Body of pancreas (tissue), 4 donors: ENCODE data around the gene CDH12. TPM values are rescaled to one million over a fixed set of nuclear protein-coding genes. Genes with fewer than 3 reads are reported as not detected.

Experiments used
- ATAC-seq: fragments of 150-250 bp; one replicate; pipeline ENCODE4 v1.9.1; 2016
- DNase-seq, 4 donors: peaks; one replicate each; pipeline ENCODE4 v3.0.0-alpha.2; 2019
- H3K27ac ChIP-seq, 4 donors: fragments of 200-600 bp; sonication (generic); 1 replicate in 3 of 4; 2 replicates in 1 of 4; pipeline versions ENCODE4 v1.5.1 to v1.6.1; 2016 to 2019; ENCODE audit warnings: mild to moderate bottlenecking in 1 of 4, mixed read lengths in 1 of 4, moderate library complexity in 1 of 4
- H3K27me3 ChIP-seq, 2 donors: fragments of 200-600 bp; sonication (generic); one replicate each; pipeline ENCODE4 v1.6.0; 2016; ENCODE audit warnings: mild to moderate bottlenecking in 1 of 2
- H3K36me3 ChIP-seq, 2 donors: fragments of 200-600 bp; sonication (generic); replicated peaks in 1 of 2; 2 replicates each; pipeline ENCODE4 v1.5.1; 2016; ENCODE audit warnings: low read depth in 2 of 2; ENCODE audit not compliant: insufficient read depth in 1 of 2
- H3K4me1 ChIP-seq: fragments of 200-600 bp; sonication (generic); one replicate; pipeline ENCODE4 v1.6.0; 2016
- H3K4me3 ChIP-seq, 2 donors: fragments of 200-600 bp; sonication (generic); 1 replicate in 1 of 2; 2 replicates in 1 of 2; pipeline ENCODE4 v1.5.1; 2016 to 2019
- H3K9me3 ChIP-seq, 3 donors: fragments of 200-600 bp; sonication (generic); 1 replicate in 2 of 3; 2 replicates in 1 of 3; pipeline ENCODE4 v1.5.1; 2016
- CTCF ChIP-seq, 7 experiments: fragments of 450-650 bp in 4 of 7; fragments of 200-600 bp in 3 of 7; sonication (generic) in 3 of 7; IDR thresholded peaks; one replicate each; pipeline ENCODE4 v1.5.1; 2016 to 2019; ENCODE audit warnings: antibody characterized with exemption in 7 of 7
- POLR2A ChIP-seq, 3 donors: fragments of 450-650 bp; IDR thresholded peaks; one replicate each; pipeline ENCODE4 v1.6.1; 2016; ENCODE audit warnings: antibody characterized with exemption in 3 of 3, mild to moderate bottlenecking in 2 of 3
- WGBS, 2 donors: methylation state at CpG; one replicate each; pipeline ENCODE4 v1.1.5; 2017; 5-methylcytosine and 5-hydroxymethylcytosine counted together
- intact Hi-C: fragments of 100-400 bp; cut with DNase I; formaldehyde crosslinking; loops from one replicate; pipeline ENCODE4 v1.15.1; 2023
- total RNA-seq, 2 donors: library from RNA; depleted of rRNA; stranded (reverse); fragments of >200 nt; gene quantifications; one replicate each; pipeline ENCODE4 v1.1.0, GENCODE V29; 2016

CDH12 gene
- total RNA-seq, 2 donors from 2014 or later: not detected

GRCh38 chr5:22855824-22856223 is 2.7 kb upstream of the CDH12 start:
- Histone ChIP-seq H3K4me1 (peaks cover 11% of the 10 kb centered on the region), H3K9me3 (no peaks in the 10 kb centered on the region), H3K27me3 (peaks cover 0 to 6% of the 10 kb centered on the region in 2 donors), H3K27ac (no peak overlapping the region), H3K4me3 (no peak overlapping the region), H3K36me3 (no peaks in the 10 kb centered on the region)
- TF ChIP-seq POLR2A (IDR thresholded peaks at IDR 0.05) (no peak), CTCF (IDR thresholded peaks at IDR 0.05) (no peak)
- DNase-seq (no peak), ATAC-seq (no peak)
- intact Hi-C loops: no loop called here
- WGBS, 2 donors: 48 to 60% methylated on average over 4 of the region's 4 CpGs

DNA sequence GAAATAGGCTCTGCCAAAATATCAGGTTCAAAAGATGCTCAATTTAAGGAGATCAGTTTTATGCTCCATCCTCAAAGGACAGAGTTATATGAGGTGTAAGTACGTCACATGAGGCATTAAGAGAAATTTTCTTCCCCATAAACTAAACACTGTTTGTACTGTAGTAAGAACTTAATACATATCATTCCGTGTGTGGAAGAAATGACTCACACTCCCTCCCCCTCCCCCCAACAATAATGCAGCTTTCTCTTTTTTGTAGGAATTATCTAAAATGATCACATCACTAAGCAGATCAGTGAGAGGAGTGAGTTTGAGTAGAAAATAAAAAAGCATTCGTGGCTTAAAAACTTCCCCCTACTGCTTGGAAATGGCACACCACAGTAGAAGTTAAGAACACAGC is 2.2 kb downstream of the CDH12 start:
- intact Hi-C loops: no loop called here
- DNase-seq (no peak), ATAC-seq (no peak)
- TF ChIP-seq CTCF (IDR thresholded peaks at IDR 0.05): no peak
- TF ChIP-seq POLR2A (IDR thresholded peaks at IDR 0.05): no peak
- H3K36me3 ChIP-seq: no peaks in the 10 kb centered on the region
- peaks cover 0 to 10% of the 10 kb centered on the region in 2 donors for H3K27me3 ChIP-seq
- no peaks in the 10 kb centered on the region for H3K9me3 ChIP-seq
- no peak overlapping the region for H3K4me3 ChIP-seq
- 37% methylated on average over 3 of the region's 3 CpGs for WGBS, 2 donors
- H3K4me1 ChIP-seq: peaks cover 11% of the 10 kb centered on the region
- no peak overlapping the region for H3K27ac ChIP-seq

DNA sequence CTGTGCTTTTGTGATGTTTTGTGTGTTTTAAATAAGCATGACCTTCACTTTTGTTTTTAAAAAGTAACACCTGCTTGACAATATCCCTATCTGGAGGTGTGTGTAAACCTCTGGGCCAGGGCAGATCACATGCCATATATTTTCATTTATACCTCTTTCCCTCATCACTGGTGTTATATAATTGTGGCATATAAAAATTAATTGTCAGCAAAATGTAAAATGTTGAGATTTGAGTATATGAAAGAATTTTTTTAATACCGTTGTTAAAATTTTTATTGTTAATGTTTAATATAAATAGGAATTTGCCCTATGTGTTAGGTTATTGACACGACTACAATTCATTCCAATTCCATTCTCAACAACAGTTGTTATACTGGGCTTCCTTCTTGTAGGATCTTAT is 6.5 kb downstream of the CDH12 start:
- DNase-seq (no peak), ATAC-seq (no peak)
- intact Hi-C loops: no loop called here
- Histone ChIP-seq H3K9me3 (no peaks in the 10 kb centered on the region), H3K4me1 (no peaks in the 10 kb centered on the region), H3K4me3 (no peak overlapping the region), H3K27me3 (peaks cover 0 to 10% of the 10 kb centered on the region in 2 donors), H3K36me3 (no peaks in the 10 kb centered on the region), H3K27ac (no peak overlapping the region)
- TF ChIP-seq POLR2A (IDR thresholded peaks at IDR 0.05) (no peak), CTCF (IDR thresholded peaks at IDR 0.05) (no peak)
- WGBS, 2 donors: 52 to 55% methylated on average over 2 of the region's 2 CpGs

GRCh38 chr5:22844636-22845035 is 8.5 kb downstream of the CDH12 start:
- intact Hi-C loops: no loop called here
- H3K27ac ChIP-seq: no peak overlapping the region
- H3K4me3 ChIP-seq: no peak overlapping the region
- no peaks in the 10 kb centered on the region for H3K4me1 ChIP-seq
- ATAC-seq (no peak), DNase-seq (no peak)
- 48 to 63% methylated on average over 2 of the region's 2 CpGs for WGBS, 2 donors
- TF ChIP-seq POLR2A (IDR thresholded peaks at IDR 0.05) (no peak), CTCF (IDR thresholded peaks at IDR 0.05) (no peak)
- no peaks in the 10 kb centered on the region for H3K36me3 ChIP-seq
- H3K27me3 ChIP-seq: no peaks in the 10 kb centered on the region
- H3K9me3 ChIP-seq: no peaks in the 10 kb centered on the region

DNA sequence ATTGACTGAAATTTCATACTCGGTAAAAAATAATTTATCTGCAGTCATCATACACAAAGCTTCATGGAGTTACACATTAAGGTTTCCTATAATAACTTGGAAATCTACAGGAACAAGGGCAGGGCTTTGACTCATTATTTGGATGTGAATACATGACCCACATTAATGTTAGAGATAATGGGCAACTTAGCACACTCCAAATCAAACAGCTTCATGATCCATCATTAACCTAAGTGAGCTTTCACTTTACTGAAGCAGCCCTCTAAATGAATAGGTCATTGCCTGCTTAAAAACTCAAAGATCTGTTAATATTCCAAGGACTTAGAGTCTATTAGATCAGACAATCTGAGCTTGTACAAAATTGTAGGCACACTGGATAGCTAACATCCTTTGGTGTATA is 9.0 kb downstream of the CDH12 start:
- Histone ChIP-seq H3K4me1 (no peaks in the 10 kb centered on the region), H3K9me3 (no peaks in the 10 kb centered on the region), H3K27ac (no peak overlapping the region), H3K4me3 (no peak overlapping the region), H3K27me3 (no peaks in the 10 kb centered on the region), H3K36me3 (no peaks in the 10 kb centered on the region)
- DNase-seq (no peak), ATAC-seq (no peak)
- TF ChIP-seq CTCF (IDR thresholded peaks at IDR 0.05): no peak
- no peak for TF ChIP-seq POLR2A (IDR thresholded peaks at IDR 0.05)
- intact Hi-C loops: no loop called here
- WGBS, 2 donors: 43 to 65% methylated on average over 1 of the region's 1 CpG
